SK-N-SH treated with all-trans-retinoic acid at 6 μM for 48 hours (cell line): Measurements from ENCODE around the gene PTRH1.

Source experiments
- ARNTL ChIP-seq: fragments of 450-650 bp; formaldehyde crosslinking; IDR thresholded peaks from 2 replicates; pipeline ENCODE4 v1.5.0; 2020; ENCODE audit warnings: low read depth, mild to moderate bottlenecking, moderate library complexity, borderline replicate concordance
- CREB5 ChIP-seq: fragments of 250-450 bp; sonication (Bioruptor Pico); IDR thresholded peaks from 2 replicates; pipeline ENCODE4 v1.5.1; 2020; ENCODE audit warnings: low read depth, mild to moderate bottlenecking, moderate library complexity
- PATZ1 ChIP-seq: fragments of 250-450 bp; sonication (Bioruptor Pico); IDR thresholded peaks from 2 replicates; pipeline ENCODE4 v1.8.0; 2020; ENCODE audit warnings: mild to moderate bottlenecking, moderate library complexity, borderline replicate concordance
- TSHZ2 ChIP-seq: fragments of 250-450 bp; sonication (Bioruptor Pico); IDR thresholded peaks from 2 replicates; pipeline ENCODE4 v1.5.0; 2020; ENCODE audit warnings: mild to moderate bottlenecking, moderate library complexity
- ZFP3 ChIP-seq: fragments of 250-450 bp; sonication (Bioruptor Pico); IDR thresholded peaks from 2 replicates; pipeline ENCODE4 v1.5.0; 2020; ENCODE audit warnings: mild to moderate bottlenecking, moderate library complexity
- ZFP30 ChIP-seq: fragments of 450-650 bp; formaldehyde crosslinking; IDR thresholded peaks from 2 replicates; pipeline ENCODE4 v1.5.0; 2022; ENCODE audit warnings: mild to moderate bottlenecking, moderate library complexity

GRCh38 chr9:127664678-127665507, 50.6 kb downstream of the PTRH1 start:
- TF ChIP-seq CREB5 (CRISPR knock-in tag) (no peak), PATZ1 (no peak), ZFP3 (CRISPR knock-in tag) (no peak), ZFP30 (CRISPR knock-in tag) (0 out of 2 replicates have a peak, but pooled peaks have one; percentile 10), ARNTL (CRISPR knock-in tag) (no peak), TSHZ2 (CRISPR knock-in tag) (peak; percentile 78)
